HUES6 (cell line): Measurements from ENCODE around the gene SLC25A13.
"Not testable (repeated sequence)": the region's sequence is repeated elsewhere in the genome, so short reads cannot be mapped to it uniquely, and the experiment has no call there.

Experiments used
- H3K27ac ChIP-seq: 2 replicates; pipeline ENCODE4 v1.7.0; 2013; ENCODE audit warnings: low read depth, mild to moderate bottlenecking, low read length, inconsistent platforms
- H3K27me3 ChIP-seq: 2 replicates; pipeline ENCODE4 v1.6.1; 2013; ENCODE audit warnings: low read length; ENCODE audit not compliant: control insufficient read depth, insufficient read depth
- H3K36me3 ChIP-seq: 2 replicates; pipeline ENCODE4 v1.6.1; 2013; ENCODE audit warnings: low read length; ENCODE audit not compliant: control insufficient read depth, insufficient read depth
- H3K4me1 ChIP-seq: 2 replicates; pipeline ENCODE4 v1.6.1; 2013; ENCODE audit warnings: low read length; ENCODE audit not compliant: control insufficient read depth, insufficient read depth
- H3K4me3 ChIP-seq: 2 replicates; pipeline ENCODE4 v1.5.1; 2013; ENCODE audit warnings: low read depth, low read length
- H3K9ac ChIP-seq: one replicate; pipeline ENCODE4 v1.6.1; 2013; ENCODE audit warnings: mild to moderate bottlenecking, low read length
- H3K9me3 ChIP-seq: 2 replicates; pipeline ENCODE4 v1.6.1; 2013; ENCODE audit warnings: low read depth, low read length; ENCODE audit not compliant: control insufficient read depth, insufficient read depth

Gene SLC25A13

GRCh38 chr7:96169439-96169838, 152.5 kb downstream of the SLC25A13 start:
- Histone ChIP-seq H3K27ac (no peak overlapping the region), H3K36me3 (peaks cover 6% of the 10 kb centered on the region), H3K9me3 (no peaks in the 10 kb centered on the region), H3K9ac (no peak overlapping the region), H3K4me3 (no peak overlapping the region), H3K4me1 (peaks cover 12% of the 10 kb centered on the region), H3K27me3 (no peaks in the 10 kb centered on the region)

- H3K36me3 ChIP-seq, result peaks cover 6% of the 10 kb centered on the region
- H3K9me3 ChIP-seq, result no peaks in the 10 kb centered on the region
- H3K27ac ChIP-seq, result no peak overlapping the region
- H3K27me3 ChIP-seq, result no peaks in the 10 kb centered on the region
- H3K4me3 ChIP-seq, result no peak overlapping the region
- H3K4me1 ChIP-seq, result peaks cover 4% of the 10 kb centered on the region; the same call in 1 of the 2 replicates
- H3K9ac ChIP-seq, result no peak overlapping the region
Measured at GRCh38 chr7:96167424-96167823, 154.5 kb downstream of the SLC25A13 start.

- H3K9ac ChIP-seq, result no peak overlapping the region
- H3K27me3 ChIP-seq, result no peaks in the 10 kb centered on the region
- H3K4me3 ChIP-seq, result no peak overlapping the region
- no peak overlapping the region for H3K27ac ChIP-seq
- H3K4me1 ChIP-seq, result no peaks in the 10 kb centered on the region
- no peaks in the 10 kb centered on the region for H3K9me3 ChIP-seq
- no peaks in the 10 kb centered on the region for H3K36me3 ChIP-seq
Measured at GRCh38 chr7:96161897-96162296, 160.0 kb downstream of the SLC25A13 start.

- H3K4me3 ChIP-seq, result no peak overlapping the region
- no peak overlapping the region for H3K27ac ChIP-seq
- H3K36me3 ChIP-seq, result no peaks in the 10 kb centered on the region
- H3K9me3 ChIP-seq, result no peaks in the 10 kb centered on the region
- no peak overlapping the region for H3K9ac ChIP-seq
- H3K4me1 ChIP-seq, result no peaks in the 10 kb centered on the region
- no peaks in the 10 kb centered on the region for H3K27me3 ChIP-seq
Measured at GRCh38 chr7:96157856-96158255, 164.0 kb downstream of the SLC25A13 start.

GRCh38 chr7:96154506-96154905, 167.4 kb downstream of the SLC25A13 start:
- not testable (repeated sequence) for H3K4me1 ChIP-seq, H3K4me3 ChIP-seq, H3K27me3 ChIP-seq, H3K9ac ChIP-seq, H3K27ac ChIP-seq, H3K36me3 ChIP-seq, H3K9me3 ChIP-seq

- no peak overlapping the region for H3K9ac ChIP-seq
- no peaks in the 10 kb centered on the region for H3K4me1 ChIP-seq
- no peaks in the 10 kb centered on the region for H3K9me3 ChIP-seq
- no peak overlapping the region for H3K27ac ChIP-seq
- H3K36me3 ChIP-seq, result no peaks in the 10 kb centered on the region
- no peak overlapping the region for H3K4me3 ChIP-seq
- 0 out of 2 replicates have a peak, but pooled peaks cover 2% of the 10 kb centered on the region for H3K27me3 ChIP-seq
Measured at GRCh38 chr7:96152706-96153105, 169.2 kb downstream of the SLC25A13 start.

- peaks cover 7% of the 10 kb centered on the region; the same call in 1 of the 2 replicates for H3K27me3 ChIP-seq
- H3K4me1 ChIP-seq, result peaks cover 1% of the 10 kb centered on the region
- H3K36me3 ChIP-seq, result no peaks in the 10 kb centered on the region
- H3K9me3 ChIP-seq, result no peaks in the 10 kb centered on the region
- H3K9ac ChIP-seq, result no peak overlapping the region
- H3K4me3 ChIP-seq, result no peak overlapping the region
- H3K27ac ChIP-seq, result no peak overlapping the region
Measured at GRCh38 chr7:96151889-96152288, 170.0 kb downstream of the SLC25A13 start.

GRCh38 chr7:96144260-96144526, 177.7 kb downstream of the SLC25A13 start:
- Histone ChIP-seq H3K9me3 (no peaks in the 10 kb centered on the region), H3K4me3 (0 out of 2 replicates have a peak overlapping the region, but pooled peaks have one; percentile 10), H3K4me1 (peaks cover 33% of the 10 kb centered on the region), H3K9ac (peak overlapping the region; percentile 47), H3K27me3 (peaks cover 62% of the 10 kb centered on the region), H3K36me3 (peaks cover 2% of the 10 kb centered on the region; the same call in 1 of the 2 replicates), H3K27ac (no peak overlapping the region; the same call in 1 of the 2 replicates)

GRCh38 chr7:96143495-96144259, 178.2 kb downstream of the SLC25A13 start:
- H3K4me3 ChIP-seq, result 0 out of 2 replicates have a peak overlapping the region, but pooled peaks have one; percentile 10
- H3K9me3 ChIP-seq, result no peaks in the 10 kb centered on the region
- peaks cover 2% of the 10 kb centered on the region; the same call in 1 of the 2 replicates for H3K36me3 ChIP-seq
- H3K9ac ChIP-seq, result peak overlapping the region; percentile 47
- peaks cover 62% of the 10 kb centered on the region for H3K27me3 ChIP-seq
- H3K27ac ChIP-seq, result peak overlapping the region; percentile 11; the same call in 1 of the 2 replicates
- H3K4me1 ChIP-seq, result peaks cover 33% of the 10 kb centered on the region

GRCh38 chr7:96136600-96137239, 185.2 kb downstream of the SLC25A13 start:
- H3K9ac ChIP-seq, result no peak overlapping the region
- H3K27ac ChIP-seq, result no peak overlapping the region
- H3K27me3 ChIP-seq, result peaks cover 9% of the 10 kb centered on the region; the same call in 1 of the 2 replicates
- H3K4me1 ChIP-seq, result peaks cover 15% of the 10 kb centered on the region; the same call in 1 of the 2 replicates
- no peaks in the 10 kb centered on the region for H3K36me3 ChIP-seq
- H3K9me3 ChIP-seq, result no peaks in the 10 kb centered on the region
- H3K4me3 ChIP-seq, result no peak overlapping the region

GRCh38 chr7:96135241-96135640, 186.7 kb downstream of the SLC25A13 start:
- no peaks in the 10 kb centered on the region for H3K9me3 ChIP-seq
- no peak overlapping the region for H3K9ac ChIP-seq
- peaks cover 9% of the 10 kb centered on the region; the same call in 1 of the 2 replicates for H3K4me1 ChIP-seq
- H3K27ac ChIP-seq, result no peak overlapping the region
- 0 out of 2 replicates have a peak, but pooled peaks cover 2% of the 10 kb centered on the region for H3K36me3 ChIP-seq
- H3K27me3 ChIP-seq, result no peaks in the 10 kb centered on the region
- H3K4me3 ChIP-seq, result no peak overlapping the region
